GM12878 (cell line): Measurements from ENCODE around the gene DLGAP5. TPM values are rescaled to one million over a fixed set of nuclear protein-coding genes. Genes with fewer than 3 reads are reported as not detected.

ENCODE experiments used
- BCL11A ChIP-seq: IDR thresholded peaks from 2 replicates; pipeline ENCODE4 v1.6.1; 2011; ENCODE audit warnings: low read depth, low read length
- CEBPB ChIP-seq, 2 experiments: fragments of 150-350 bp in 1 of 2; IDR thresholded peaks; 2 replicates each; pipeline ENCODE4 v1.6.1; 2012 to 2014; ENCODE audit warnings: low read depth in 2 of 2, low read length in 2 of 2, borderline replicate concordance in 1 of 2, inconsistent platforms in 1 of 2
- DPF2 ChIP-seq: fragments of 450-650 bp; IDR thresholded peaks from 2 replicates; pipeline ENCODE4 v1.6.1; 2017; ENCODE audit warnings: mild to moderate bottlenecking
- EZH2 ChIP-seq: IDR thresholded peaks from 2 replicates; pipeline ENCODE4 v1.6.1; 2012; ENCODE audit warnings: low read depth, mild to moderate bottlenecking, control low read depth, inconsistent platforms, low read length, borderline replicate concordance; ENCODE audit not compliant: control insufficient read depth
- KLF5 ChIP-seq: fragments of 450-650 bp; IDR thresholded peaks from 2 replicates; pipeline ENCODE4 v1.6.1; 2014; ENCODE audit warnings: mild to moderate bottlenecking; ENCODE audit not compliant: partially characterized antibody
- NBN ChIP-seq: fragments of 450-650 bp; IDR thresholded peaks from 2 replicates; pipeline ENCODE4 v1.6.1; 2016
- NR2C2 ChIP-seq: IDR thresholded peaks from 2 replicates; pipeline ENCODE4 v1.6.1; 2011; ENCODE audit warnings: borderline replicate concordance, low read depth; ENCODE audit not compliant: control insufficient read depth, insufficient read length
- SIX5 ChIP-seq: IDR thresholded peaks from 2 replicates; pipeline ENCODE4 v1.6.1; 2011; ENCODE audit warnings: mild to moderate bottlenecking, low read depth, low read length, moderate library complexity; ENCODE audit not compliant: severe bottlenecking
- SMAD1 ChIP-seq: fragments of 450-650 bp; IDR thresholded peaks from 2 replicates; pipeline ENCODE4 v1.6.1; 2018; ENCODE audit warnings: mild to moderate bottlenecking, low read depth; ENCODE audit not compliant: partially characterized antibody
- SP1 ChIP-seq: IDR thresholded peaks from one replicate; pipeline ENCODE4 v1.6.1; 2011; ENCODE audit warnings: low read depth, low read length
- ZNF24 ChIP-seq: fragments of 450-650 bp; IDR thresholded peaks from 2 replicates; pipeline ENCODE4 v1.6.1; 2017; ENCODE audit warnings: antibody characterized with exemption, mild to moderate bottlenecking
- polyA plus RNA-seq, 11 experiments: library from polyadenylated mRNA; depleted of rRNA in 4 of 11; unstranded in 6 of 11; stranded (reverse) in 5 of 11; fragments of >200 nt; fragmentation: Nextera tagmentation in 4 of 11; fragmentation: Illumina TruSeq in 1 of 11; extraction: Ambion mirVana in 4 of 11; extraction: Trizol in 1 of 11; gene quantifications; 1 replicate in 1 of 11; 2 replicates in 10 of 11; pipeline versions ENCODE4 v1.2.1 to v1.2.3, GENCODE V29; 2011 to 2016; ENCODE audit warnings: inconsistent platforms in 2 of 11, missing spikeins in 2 of 11, low read depth in 1 of 11
- total RNA-seq, 4 experiments: library from RNA; depleted of rRNA in 3 of 4; stranded (reverse); fragments of >200 nt in 3 of 4; fragmentation: Illumina TruSeq in 1 of 4; extraction: Trizol in 1 of 4; gene quantifications; 2 replicates each; pipeline versions ENCODE4 v1.2.1 to v1.2.3, GENCODE V29; 2013 to 2021
- TF ChIP-seq, protein P1 (sequence below): IDR thresholded peaks from 2 replicates; pipeline ENCODE4 v1.6.1; 2011; ENCODE audit warnings: borderline replicate concordance, low read depth, mild to moderate bottlenecking, moderate library complexity, low read length; ENCODE audit not compliant: insufficient read depth, poor library complexity, severe bottlenecking
- TF ChIP-seq, protein P2 (sequence below): fragments of 450-650 bp; IDR thresholded peaks from 2 replicates; pipeline ENCODE4 v1.6.1; 2017; ENCODE audit warnings: low read depth, mild to moderate bottlenecking, moderate library complexity
- TF ChIP-seq, protein P3 (sequence below): fragments of 450-650 bp; IDR thresholded peaks from 2 replicates; pipeline ENCODE4 v1.6.1; 2017; ENCODE audit warnings: borderline replicate concordance
- TF ChIP-seq, protein P4 (sequence below): fragments of 450-650 bp; formaldehyde crosslinking; IDR thresholded peaks from 2 replicates; pipeline ENCODE4 v1.4.0; 2020; ENCODE audit warnings: mild to moderate bottlenecking, moderate library complexity
- TF ChIP-seq, protein P5 (sequence below): IDR thresholded peaks from 2 replicates; pipeline ENCODE4 v1.6.1; 2012; ENCODE audit warnings: low read length, inconsistent platforms

The DLGAP5 gene
- total and polyA plus RNA-seq, 10 of the 15 experiments (the other 5 are each of a cell fraction or from before 2014, with no cell fraction given): 40.9 to 106 (median 67.6) TPM

DNA sequence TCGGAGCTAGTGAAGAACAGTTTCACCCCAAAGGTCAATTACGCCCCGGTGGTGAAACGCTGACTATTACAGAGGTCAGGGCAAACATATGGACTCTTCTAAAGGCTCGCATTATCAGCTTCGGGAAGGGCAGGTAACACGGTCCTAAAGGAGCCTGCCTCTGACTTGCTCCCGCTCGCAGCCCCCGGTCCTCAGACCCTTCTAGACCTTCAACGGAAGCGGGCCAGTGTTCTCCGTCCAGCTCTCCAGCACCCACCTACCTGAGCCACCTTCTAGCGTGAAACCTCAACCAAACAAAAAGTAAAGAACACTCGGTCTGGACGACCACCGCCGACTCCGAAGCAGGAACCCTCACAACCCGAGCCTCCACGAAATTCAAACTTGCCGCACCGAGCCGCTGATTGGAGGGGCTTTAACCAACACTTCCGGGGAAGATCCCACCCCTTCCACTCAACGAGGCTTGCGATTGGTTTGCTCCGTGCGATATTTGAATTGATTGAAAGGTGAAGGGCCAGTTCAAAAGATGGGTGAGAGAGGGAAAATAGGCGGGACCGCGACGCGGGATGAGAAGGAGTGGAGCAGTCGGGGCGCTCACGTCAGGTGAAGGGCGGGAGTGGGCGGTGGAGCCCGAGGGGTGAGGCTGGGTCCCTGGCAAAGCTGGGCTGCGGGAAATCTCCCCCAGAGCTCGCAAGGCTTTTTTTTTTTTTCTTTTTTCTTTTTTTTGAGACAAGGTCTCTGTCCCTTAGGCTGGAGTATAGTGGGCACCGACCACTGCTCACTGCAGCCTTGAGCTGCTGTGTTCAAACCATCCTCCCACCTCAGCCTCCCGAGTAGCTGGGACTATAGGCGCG, at the start of gene DLGAP5 (continued):
- TF ChIP-seq, protein P1, sequence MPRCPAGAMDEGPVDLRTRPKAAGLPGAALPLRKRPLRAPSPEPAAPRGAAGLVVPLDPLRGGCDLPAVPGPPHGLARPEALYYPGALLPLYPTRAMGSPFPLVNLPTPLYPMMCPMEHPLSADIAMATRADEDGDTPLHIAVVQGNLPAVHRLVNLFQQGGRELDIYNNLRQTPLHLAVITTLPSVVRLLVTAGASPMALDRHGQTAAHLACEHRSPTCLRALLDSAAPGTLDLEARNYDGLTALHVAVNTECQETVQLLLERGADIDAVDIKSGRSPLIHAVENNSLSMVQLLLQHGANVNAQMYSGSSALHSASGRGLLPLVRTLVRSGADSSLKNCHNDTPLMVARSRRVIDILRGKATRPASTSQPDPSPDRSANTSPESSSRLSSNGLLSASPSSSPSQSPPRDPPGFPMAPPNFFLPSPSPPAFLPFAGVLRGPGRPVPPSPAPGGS: no peak
- TF ChIP-seq KLF5 (peak; percentile 71), BCL11A (no peak), SP1 (peak; percentile 96), SMAD1 (no peak), NR2C2 (no peak), SIX5 (no peak), CEBPB (IDR thresholded peaks at IDR 0.05; ENCODE audit: borderline replicate concordance in 1 of 2, low read depth in 2 of 2, low read length in 2 of 2) (no peak), DPF2 (peak; percentile 60; the same call in 1 of the 2 replicates), EZH2 (no peak), ZNF24 (no peak), NBN (peak; percentile 92; the same call in 1 of the 2 replicates)
- TF ChIP-seq, protein P2, sequence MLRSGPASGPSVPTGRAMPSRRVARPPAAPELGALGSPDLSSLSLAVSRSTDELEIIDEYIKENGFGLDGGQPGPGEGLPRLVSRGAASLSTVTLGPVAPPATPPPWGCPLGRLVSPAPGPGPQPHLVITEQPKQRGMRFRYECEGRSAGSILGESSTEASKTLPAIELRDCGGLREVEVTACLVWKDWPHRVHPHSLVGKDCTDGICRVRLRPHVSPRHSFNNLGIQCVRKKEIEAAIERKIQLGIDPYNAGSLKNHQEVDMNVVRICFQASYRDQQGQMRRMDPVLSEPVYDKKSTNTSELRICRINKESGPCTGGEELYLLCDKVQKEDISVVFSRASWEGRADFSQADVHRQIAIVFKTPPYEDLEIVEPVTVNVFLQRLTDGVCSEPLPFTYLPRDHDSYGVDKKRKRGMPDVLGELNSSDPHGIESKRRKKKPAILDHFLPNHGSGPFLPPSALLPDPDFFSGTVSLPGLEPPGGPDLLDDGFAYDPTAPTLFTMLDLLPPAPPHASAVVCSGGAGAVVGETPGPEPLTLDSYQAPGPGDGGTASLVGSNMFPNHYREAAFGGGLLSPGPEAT: peak; percentile 67
- TF ChIP-seq, protein P3, sequence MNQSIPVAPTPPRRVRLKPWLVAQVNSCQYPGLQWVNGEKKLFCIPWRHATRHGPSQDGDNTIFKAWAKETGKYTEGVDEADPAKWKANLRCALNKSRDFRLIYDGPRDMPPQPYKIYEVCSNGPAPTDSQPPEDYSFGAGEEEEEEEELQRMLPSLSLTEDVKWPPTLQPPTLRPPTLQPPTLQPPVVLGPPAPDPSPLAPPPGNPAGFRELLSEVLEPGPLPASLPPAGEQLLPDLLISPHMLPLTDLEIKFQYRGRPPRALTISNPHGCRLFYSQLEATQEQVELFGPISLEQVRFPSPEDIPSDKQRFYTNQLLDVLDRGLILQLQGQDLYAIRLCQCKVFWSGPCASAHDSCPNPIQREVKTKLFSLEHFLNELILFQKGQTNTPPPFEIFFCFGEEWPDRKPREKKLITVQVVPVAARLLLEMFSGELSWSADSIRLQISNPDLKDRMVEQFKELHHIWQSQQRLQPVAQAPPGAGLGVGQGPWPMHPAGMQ: no peak
- TF ChIP-seq, protein P4, sequence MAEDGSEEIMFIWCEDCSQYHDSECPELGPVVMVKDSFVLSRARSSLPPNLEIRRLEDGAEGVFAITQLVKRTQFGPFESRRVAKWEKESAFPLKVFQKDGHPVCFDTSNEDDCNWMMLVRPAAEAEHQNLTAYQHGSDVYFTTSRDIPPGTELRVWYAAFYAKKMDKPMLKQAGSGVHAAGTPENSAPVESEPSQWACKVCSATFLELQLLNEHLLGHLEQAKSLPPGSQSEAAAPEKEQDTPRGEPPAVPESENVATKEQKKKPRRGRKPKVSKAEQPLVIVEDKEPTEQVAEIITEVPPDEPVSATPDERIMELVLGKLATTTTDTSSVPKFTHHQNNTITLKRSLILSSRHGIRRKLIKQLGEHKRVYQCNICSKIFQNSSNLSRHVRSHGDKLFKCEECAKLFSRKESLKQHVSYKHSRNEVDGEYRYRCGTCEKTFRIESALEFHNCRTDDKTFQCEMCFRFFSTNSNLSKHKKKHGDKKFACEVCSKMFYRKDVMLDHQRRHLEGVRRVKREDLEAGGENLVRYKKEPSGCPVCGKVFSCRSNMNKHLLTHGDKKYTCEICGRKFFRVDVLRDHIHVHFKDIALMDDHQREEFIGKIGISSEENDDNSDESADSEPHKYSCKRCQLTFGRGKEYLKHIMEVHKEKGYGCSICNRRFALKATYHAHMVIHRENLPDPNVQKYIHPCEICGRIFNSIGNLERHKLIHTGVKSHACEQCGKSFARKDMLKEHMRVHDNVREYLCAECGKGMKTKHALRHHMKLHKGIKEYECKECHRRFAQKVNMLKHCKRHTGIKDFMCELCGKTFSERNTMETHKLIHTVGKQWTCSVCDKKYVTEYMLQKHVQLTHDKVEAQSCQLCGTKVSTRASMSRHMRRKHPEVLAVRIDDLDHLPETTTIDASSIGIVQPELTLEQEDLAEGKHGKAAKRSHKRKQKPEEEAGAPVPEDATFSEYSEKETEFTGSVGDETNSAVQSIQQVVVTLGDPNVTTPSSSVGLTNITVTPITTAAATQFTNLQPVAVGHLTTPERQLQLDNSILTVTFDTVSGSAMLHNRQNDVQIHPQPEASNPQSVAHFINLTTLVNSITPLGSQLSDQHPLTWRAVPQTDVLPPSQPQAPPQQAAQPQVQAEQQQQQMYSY (CRISPR knock-in tag): no peak
- TF ChIP-seq, protein P5, sequence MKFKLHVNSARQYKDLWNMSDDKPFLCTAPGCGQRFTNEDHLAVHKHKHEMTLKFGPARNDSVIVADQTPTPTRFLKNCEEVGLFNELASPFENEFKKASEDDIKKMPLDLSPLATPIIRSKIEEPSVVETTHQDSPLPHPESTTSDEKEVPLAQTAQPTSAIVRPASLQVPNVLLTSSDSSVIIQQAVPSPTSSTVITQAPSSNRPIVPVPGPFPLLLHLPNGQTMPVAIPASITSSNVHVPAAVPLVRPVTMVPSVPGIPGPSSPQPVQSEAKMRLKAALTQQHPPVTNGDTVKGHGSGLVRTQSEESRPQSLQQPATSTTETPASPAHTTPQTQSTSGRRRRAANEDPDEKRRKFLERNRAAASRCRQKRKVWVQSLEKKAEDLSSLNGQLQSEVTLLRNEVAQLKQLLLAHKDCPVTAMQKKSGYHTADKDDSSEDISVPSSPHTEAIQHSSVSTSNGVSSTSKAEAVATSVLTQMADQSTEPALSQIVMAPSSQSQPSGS: no peak
